Measurements from ENCODE around the gene PAXIP1. TPM values are rescaled to one million over a fixed set of nuclear protein-coding genes. Genes with fewer than 3 reads are reported as not detected.
A peak's percentile ranks its signal among the peaks of the same experiment; 100 is the strongest.

PAXIP1 gene
- polyA plus RNA-seq, 1 donor from 2014 or later = 2.9 TPM

DNA sequence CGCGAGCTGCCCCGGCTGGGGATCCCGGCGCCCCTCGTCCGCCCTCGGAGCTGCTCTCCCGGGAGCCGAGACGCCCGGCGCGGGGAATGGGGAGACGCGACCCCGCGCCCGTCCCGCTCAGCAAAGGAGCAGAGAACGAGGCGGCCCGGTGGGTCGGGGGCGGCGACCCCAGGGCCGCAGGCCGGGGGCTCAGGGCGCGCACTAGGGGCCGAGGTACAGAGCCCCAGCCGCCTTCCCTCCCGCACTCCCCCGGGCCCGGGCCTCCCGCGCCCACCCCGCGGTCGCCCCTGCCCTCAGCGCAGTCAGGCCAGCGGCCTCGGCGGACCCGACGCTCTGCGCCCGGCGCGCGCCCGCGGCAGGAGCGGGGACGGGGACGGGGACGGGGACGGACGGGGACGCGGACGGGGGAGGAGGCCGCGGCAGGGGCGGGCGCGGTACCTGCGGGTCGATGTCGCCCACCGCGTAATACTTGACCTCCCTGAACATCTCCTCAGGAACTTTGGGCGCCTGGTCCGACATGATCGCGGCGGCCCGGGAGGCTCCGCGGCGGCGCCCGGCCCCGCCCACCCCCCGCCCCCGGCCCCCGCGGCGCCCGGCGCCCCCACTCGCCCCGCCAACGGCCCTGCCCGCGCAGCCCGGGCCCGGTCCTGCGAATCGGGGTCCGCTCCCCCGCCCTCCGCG lies 373 bp downstream of the PAXIP1 start:
- Mint-ChIP-seq H3K27ac (no peak overlapping the region), H3K9me3 (peaks cover 0 to 1% (median 0%) of the 10 kb centered on the region in 3 donors), H3K27me3 (no peaks in the 10 kb centered on the region), H3K4me1 (peaks cover 9 to 14% (median 13%) of the 10 kb centered on the region in 3 donors), H3K36me3 (peaks cover 4% of the 10 kb centered on the region), H3K4me3 (peak overlapping the region in 2 of 4 donors; percentile 45 to 60)

DNA sequence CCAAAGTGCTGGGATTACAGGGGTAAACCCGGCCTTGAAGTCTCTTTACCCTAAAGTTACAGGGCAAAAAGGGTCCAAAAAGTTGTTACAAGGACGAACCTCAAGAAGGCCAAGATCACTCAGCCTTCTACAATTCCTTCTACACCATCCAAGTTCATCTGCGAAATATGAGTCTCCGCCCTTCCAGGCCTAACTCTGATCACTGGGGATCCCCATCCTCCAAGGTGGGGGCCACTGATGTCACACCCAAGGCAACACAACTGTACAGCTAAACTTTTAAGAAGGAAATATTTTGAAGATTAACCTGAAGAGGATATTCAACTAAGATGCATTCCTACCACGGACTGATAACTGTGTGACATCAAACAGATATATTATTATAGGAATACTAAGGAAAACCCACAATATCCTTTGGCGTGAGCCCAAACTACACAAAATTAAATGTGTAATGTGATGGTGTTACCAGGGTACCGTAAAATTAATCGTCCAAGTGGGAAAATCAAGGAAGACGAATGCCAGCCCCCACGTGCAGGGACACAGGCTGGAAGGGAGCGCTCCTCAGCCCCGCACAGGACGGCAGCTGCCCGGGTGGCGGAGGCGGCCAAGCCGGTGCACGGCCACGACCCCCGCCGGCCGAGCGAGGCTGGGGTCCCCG lies 1.0 kb downstream of the PAXIP1 start:
- Mint-ChIP-seq H3K27ac (peak overlapping the region in 1 of 3 donors; percentile 71), H3K9me3 (peaks cover 0 to 1% (median 0%) of the 10 kb centered on the region in 3 donors), H3K36me3 (peaks cover 6% of the 10 kb centered on the region), H3K4me3 (peak overlapping the region in 2 of 4 donors; percentile 81 to 91), H3K4me1 (peaks cover 9 to 14% (median 13%) of the 10 kb centered on the region in 3 donors), H3K27me3 (no peaks in the 10 kb centered on the region)

DNA sequence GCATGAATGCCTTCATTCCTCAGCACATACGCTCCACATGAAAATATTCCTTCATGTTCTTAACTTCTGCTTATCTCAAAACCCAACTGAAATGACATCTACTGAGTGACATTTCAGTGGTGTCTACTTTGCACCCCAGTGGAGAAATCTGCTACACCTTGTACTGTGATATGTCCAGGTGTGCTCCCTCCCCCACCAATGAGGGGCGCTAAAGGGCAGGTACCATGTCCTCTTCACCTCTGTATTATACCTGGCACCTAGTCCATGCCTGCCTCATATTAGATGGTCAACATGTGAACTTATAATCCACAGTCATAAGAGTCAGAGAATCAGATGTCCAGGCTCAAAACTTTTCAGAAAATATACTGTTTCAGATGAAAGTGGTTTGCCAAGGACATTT lies 2.1 kb downstream of the PAXIP1 start:
- Mint-ChIP-seq H3K9me3 (peaks cover 0 to 1% (median 0%) of the 10 kb centered on the region in 3 donors), H3K27ac (no peak overlapping the region), H3K4me3 (no peak overlapping the region), H3K4me1 (peaks cover 9 to 14% (median 13%) of the 10 kb centered on the region in 3 donors), H3K27me3 (no peaks in the 10 kb centered on the region), H3K36me3 (peaks cover 6% of the 10 kb centered on the region)

DNA sequence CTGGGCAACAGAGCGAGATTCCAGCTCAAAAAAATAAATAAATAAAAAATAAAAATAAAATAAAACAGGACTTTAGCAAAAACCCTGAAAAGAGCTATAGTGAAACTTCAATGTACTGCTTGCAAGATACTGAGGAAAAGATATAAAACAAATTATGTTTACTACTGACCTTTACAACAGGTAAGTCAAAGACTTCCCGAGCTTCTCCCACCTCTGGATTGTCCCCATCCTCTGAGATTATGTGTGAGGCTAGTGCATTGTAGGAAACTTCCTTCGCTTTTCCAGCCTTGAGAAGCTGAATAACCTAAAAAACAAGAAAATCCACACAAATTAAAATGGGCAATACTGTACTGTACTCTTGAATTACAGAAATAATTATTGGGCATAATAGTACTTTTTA lies 4.4 kb downstream of the PAXIP1 start:
- H3K36me3 Mint-ChIP-seq = peaks cover 10% of the 10 kb centered on the region
- H3K27ac Mint-ChIP-seq = no peak overlapping the region
- H3K27me3 Mint-ChIP-seq = no peaks in the 10 kb centered on the region
- no peak overlapping the region for H3K4me3 Mint-ChIP-seq
- peaks cover 4 to 6% (median 5%) of the 10 kb centered on the region in 3 donors for H3K4me1 Mint-ChIP-seq
- H3K9me3 Mint-ChIP-seq = peaks cover 0 to 1% (median 0%) of the 10 kb centered on the region in 3 donors

DNA sequence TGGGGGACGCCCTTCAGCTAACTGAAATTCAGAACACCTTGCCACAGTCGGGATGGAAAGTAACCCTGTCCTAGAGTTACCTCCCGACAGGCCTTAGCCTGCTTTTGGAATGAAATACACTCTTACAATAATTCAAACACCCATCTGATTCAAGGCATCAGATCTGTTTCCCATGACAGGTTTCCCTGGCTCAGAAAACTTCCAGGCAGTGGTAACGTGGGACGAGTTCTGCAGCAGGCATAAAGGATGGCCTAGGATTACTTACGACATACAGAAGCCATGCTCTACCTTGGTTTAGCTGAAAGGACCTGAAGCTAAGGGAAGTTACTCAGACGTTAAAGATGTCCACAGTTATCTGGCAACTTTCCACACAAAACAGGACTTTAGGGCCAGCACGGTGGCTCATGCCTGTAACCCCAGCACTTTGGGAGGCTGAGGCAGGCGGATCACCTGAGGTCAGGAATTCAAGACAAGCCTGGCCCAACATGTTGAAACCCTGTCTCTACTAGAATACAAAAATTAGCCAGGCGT lies 5.0 kb downstream of the PAXIP1 start:
- Mint-ChIP-seq H3K27ac (no peak overlapping the region), H3K9me3 (peaks cover 0 to 1% (median 0%) of the 10 kb centered on the region in 3 donors), H3K27me3 (no peaks in the 10 kb centered on the region), H3K36me3 (peaks cover 10% of the 10 kb centered on the region), H3K4me1 (peaks cover 4 to 6% (median 5%) of the 10 kb centered on the region in 3 donors), H3K4me3 (no peak overlapping the region)

DNA sequence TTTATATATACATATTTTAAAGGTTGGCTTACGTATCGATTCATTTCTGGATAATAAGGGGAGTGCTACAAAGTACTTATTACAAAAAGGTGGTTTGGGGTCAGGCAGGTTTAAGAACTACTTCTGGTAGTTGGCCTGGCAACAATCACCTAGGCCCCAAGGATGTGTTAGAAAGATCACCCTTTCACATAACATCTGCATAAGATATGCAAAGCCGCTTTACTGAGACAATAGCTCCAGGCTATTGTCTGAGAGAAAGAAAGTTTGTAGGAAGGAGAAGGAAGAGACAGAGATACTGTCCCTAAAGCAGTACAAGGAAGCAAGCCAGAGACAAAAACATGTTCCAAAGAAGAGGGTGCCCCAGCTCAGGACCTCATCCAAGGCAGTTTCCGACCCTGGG lies 6.2 kb downstream of the PAXIP1 start:
- no peaks in the 10 kb centered on the region for H3K27me3 Mint-ChIP-seq
- peaks cover 2 to 3% (median 3%) of the 10 kb centered on the region in 3 donors for H3K4me1 Mint-ChIP-seq
- H3K9me3 Mint-ChIP-seq = no peaks in the 10 kb centered on the region
- peaks cover 11% of the 10 kb centered on the region for H3K36me3 Mint-ChIP-seq
- no peak overlapping the region for H3K27ac Mint-ChIP-seq
- H3K4me3 Mint-ChIP-seq = no peak overlapping the region

DNA sequence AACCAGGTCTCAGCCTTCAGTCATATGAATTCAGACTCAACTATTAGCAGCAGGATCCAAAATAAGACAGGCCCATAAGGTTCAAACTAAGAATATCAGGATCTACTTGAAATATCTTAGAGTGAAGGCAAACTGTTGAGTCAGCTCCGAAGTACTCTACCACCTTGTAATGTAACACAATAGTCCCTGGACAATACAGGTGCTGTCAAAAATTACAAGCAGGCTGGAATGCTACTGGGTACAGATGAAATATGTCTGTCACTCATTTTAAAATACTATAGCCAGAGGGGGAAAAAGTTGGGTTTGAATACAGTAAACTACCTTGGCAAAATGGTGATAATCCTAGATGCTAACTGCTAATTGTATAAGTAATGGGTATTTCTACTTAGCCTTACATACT lies 6.8 kb downstream of the PAXIP1 start:
- H3K27me3 Mint-ChIP-seq = no peaks in the 10 kb centered on the region
- H3K9me3 Mint-ChIP-seq = no peaks in the 10 kb centered on the region
- peaks cover 0 to 2% (median 0%) of the 10 kb centered on the region in 3 donors for H3K4me1 Mint-ChIP-seq
- H3K4me3 Mint-ChIP-seq = peak overlapping the region in 1 of 4 donors; percentile 32
- peaks cover 10% of the 10 kb centered on the region for H3K36me3 Mint-ChIP-seq
- no peak overlapping the region for H3K27ac Mint-ChIP-seq

DNA sequence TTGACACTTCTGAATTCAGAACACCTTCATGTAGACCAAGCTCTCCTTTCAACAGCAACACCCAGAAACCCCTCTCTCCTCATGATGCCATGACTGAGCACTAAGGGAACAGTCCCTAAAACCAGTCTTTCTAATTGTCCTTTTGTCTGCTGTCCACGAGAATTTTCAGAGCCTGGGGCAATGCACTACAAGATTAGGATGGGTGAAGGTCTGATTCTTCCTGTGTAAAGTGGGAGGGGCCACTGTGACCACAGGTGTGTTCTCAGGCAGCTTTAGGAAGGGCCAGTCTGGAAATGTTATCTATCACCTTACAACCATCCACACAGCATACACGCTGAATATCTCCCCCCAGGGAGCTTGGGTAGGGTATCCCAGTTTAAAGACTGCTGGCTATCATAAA lies 7.9 kb downstream of the PAXIP1 start:
- peaks cover 0 to 2% (median 0%) of the 10 kb centered on the region in 3 donors for H3K4me1 Mint-ChIP-seq
- no peak overlapping the region for H3K27ac Mint-ChIP-seq
- H3K36me3 Mint-ChIP-seq = peaks cover 10% of the 10 kb centered on the region
- H3K9me3 Mint-ChIP-seq = no peaks in the 10 kb centered on the region
- H3K4me3 Mint-ChIP-seq = no peak overlapping the region
- no peaks in the 10 kb centered on the region for H3K27me3 Mint-ChIP-seq

DNA sequence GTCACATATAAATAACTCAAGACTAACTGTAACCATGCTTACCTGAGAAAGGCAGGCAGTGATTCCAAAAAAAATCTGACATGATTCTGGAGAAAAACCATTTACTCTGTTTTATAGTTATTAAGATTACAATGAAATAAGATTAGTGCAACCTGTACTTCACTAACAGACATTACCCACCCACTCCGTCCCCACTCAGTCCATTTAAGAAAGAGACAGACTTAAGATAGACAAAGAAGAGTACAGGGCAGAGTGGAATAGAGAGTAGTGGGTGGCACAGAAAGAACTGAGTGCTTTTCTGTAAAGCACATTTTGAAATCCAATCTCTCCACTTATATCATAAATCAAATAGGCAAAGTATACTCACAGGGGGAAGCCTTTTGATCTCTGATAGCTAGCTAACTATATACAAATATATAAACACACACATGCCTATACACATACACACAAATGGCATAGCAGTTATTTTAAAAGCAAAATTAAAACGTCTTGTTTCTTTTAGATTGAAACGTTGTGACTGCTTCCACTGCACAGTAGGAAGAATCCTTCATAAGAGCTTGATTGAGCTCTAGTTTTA lies 11.9 kb downstream of the PAXIP1 start:
- H3K27me3 Mint-ChIP-seq = no peaks in the 10 kb centered on the region
- H3K36me3 Mint-ChIP-seq = peaks cover 10% of the 10 kb centered on the region

DNA sequence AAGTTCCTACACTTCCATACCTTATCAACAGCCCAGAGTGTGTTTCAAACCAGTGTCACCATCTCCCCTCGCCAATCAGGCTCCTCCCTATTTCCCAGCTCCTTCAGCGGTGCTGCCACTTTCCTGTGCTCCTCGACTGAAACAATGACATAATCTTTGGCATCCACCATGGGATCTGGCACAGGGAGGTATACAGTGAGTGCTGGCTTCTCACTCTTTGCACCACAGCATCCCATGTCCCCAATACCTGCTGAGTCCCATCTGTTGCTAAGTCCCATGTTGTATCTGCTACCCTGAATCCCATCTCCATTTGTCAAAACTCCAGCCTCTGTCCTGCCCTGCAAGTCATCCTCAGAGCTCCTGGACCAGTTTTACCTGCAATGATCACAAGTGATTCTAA lies 15.4 kb downstream of the PAXIP1 start:
- Mint-ChIP-seq H3K4me1 (peaks cover 0 to 1% (median 0%) of the 10 kb centered on the region in 3 donors), H3K27me3 (no peaks in the 10 kb centered on the region), H3K27ac (no peak overlapping the region), H3K36me3 (peaks cover 9% of the 10 kb centered on the region), H3K4me3 (no peak overlapping the region), H3K9me3 (no peaks in the 10 kb centered on the region)

More for the DNA sequence above, 11.9 kb downstream of the PAXIP1 start:
- H3K4me1 Mint-ChIP-seq = peaks cover 0 to 2% (median 1%) of the 10 kb centered on the region in 3 donors
- H3K9me3 Mint-ChIP-seq = no peaks in the 10 kb centered on the region
- H3K27ac Mint-ChIP-seq = no peak overlapping the region
- no peak overlapping the region for H3K4me3 Mint-ChIP-seq

DNA sequence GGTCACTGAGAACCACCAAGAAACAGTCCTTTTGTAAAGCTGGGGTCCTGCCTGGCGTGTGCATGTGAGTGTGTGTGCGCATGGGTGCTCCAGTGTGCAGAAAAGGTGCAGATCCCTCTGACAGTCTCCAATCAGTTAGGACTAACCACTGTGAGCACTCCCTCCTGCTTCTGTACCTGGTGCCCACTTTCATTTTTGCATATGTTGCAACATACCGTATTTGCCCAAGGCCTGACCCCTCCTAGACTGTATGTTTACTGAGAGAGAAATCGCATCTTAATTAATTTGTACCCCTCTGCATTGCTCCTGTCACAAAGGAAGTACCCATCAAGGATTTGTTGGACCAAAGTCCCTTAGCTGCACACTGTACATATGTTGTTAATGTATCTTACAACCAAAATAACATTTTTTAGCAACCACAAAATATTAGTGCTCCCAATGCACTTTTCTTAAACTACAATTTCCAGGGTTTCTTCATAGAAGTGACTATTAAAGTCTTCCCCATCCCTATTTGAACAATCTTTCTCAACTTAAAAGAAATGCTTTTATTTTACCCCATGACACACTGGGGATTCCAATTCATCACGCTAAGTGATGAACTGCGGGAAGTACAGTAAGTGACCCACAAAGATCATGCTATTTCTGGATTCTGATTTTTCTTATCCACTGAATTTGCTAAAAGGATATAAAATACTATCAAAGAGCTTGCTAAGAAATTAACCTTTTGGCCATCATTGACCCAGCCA lies 16.6 kb downstream of the PAXIP1 start:
- Mint-ChIP-seq H3K27me3 (no peaks in the 10 kb centered on the region), H3K9me3 (no peaks in the 10 kb centered on the region), H3K4me3 (no peak overlapping the region), H3K4me1 (peaks cover 0 to 1% (median 0%) of the 10 kb centered on the region in 3 donors), H3K27ac (no peak overlapping the region), H3K36me3 (peaks cover 8% of the 10 kb centered on the region)

DNA sequence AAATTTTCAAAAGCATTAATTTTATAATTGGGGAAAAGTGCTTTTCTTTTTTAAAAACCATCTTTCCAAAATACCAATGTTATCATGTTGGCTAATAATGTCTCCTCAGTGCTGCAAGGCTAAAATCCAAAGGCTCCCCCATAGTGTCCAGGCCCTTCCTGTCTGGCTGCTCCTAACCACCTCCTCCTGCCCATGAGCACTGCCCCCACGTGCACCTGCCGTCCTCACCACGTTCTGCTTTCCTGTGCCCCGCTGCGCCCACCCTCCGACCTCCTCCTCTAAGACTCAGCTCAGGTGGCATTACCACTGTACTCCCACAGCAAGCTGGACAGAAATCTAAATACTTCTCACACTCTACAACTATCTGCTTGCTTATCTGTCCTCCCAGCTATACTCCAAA lies 17.7 kb downstream of the PAXIP1 start:
- H3K27ac Mint-ChIP-seq = no peak overlapping the region
- no peak overlapping the region for H3K4me3 Mint-ChIP-seq
- H3K4me1 Mint-ChIP-seq = peaks cover 0 to 1% (median 0%) of the 10 kb centered on the region in 3 donors
- H3K36me3 Mint-ChIP-seq = peaks cover 11% of the 10 kb centered on the region
- H3K27me3 Mint-ChIP-seq = no peaks in the 10 kb centered on the region
- no peaks in the 10 kb centered on the region for H3K9me3 Mint-ChIP-seq

DNA sequence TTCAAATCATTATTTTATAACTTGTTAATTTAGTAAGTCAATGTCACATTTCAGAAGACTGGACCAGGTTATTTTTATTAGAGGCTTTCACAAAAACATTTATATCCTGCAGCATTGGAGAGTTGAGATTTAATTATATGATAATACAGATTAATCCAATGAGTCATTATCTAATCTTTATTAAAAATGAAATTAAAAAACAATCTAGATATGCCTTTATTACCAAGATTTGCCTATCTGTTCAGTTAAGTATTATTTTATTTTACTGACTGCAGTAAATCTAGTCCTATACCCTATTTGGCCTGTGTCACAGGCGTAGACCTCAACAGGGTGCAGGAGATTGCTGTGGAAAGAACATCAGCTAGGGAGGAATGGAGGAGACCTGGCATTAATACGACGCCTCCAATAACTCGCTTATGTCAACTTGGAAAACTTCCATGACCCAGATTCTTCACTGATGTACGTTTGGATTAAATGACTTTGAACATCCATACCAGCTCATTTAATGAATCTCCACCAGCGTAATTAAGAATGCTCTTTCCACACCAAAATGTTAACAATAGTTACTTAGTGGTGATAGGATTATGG lies 18.2 kb downstream of the PAXIP1 start:
- peaks cover 11% of the 10 kb centered on the region for H3K36me3 Mint-ChIP-seq
- H3K9me3 Mint-ChIP-seq = no peaks in the 10 kb centered on the region
- H3K27me3 Mint-ChIP-seq = no peaks in the 10 kb centered on the region
- no peak overlapping the region for H3K4me3 Mint-ChIP-seq
- H3K4me1 Mint-ChIP-seq = peaks cover 0 to 1% (median 0%) of the 10 kb centered on the region in 3 donors
- H3K27ac Mint-ChIP-seq = no peak overlapping the region

DNA sequence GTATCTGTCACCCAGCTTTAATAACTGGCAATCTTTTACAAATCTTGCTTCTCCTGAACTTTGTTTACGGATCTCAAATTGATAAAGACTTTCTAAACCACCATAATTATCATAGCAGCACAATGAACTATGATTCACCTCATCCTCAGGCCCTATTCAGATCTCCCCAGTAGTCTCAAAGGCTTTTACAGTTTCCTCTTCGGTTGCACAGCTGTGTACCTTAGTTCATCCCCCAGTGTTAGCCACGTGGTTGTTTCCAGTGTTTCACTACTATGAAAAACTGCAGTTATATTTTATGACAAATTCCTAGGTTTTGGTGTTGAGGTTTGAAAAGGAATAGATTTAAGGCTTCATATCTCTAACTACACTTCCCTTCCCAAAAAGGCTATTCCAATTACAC lies 24.9 kb downstream of the PAXIP1 start:
- Mint-ChIP-seq H3K36me3 (peaks cover 15% of the 10 kb centered on the region), H3K27ac (no peak overlapping the region), H3K27me3 (no peaks in the 10 kb centered on the region), H3K9me3 (no peaks in the 10 kb centered on the region), H3K4me1 (peaks cover 7 to 14% (median 12%) of the 10 kb centered on the region in 3 donors), H3K4me3 (no peak overlapping the region)

Data from IgD-negative memory B cell (primary cell).